Endodermal cell (in vitro differentiated cells): ENCODE data around the gene RALGPS1. TPM values are rescaled to one million over a fixed set of nuclear protein-coding genes. Genes with fewer than 3 reads are reported as not detected.

Experiments
- DNase-seq: peaks from one replicate; pipeline ENCODE4 v3.0.0-alpha.2; 2017
- H3K27ac ChIP-seq: 2 replicates; pipeline ENCODE4 v1.5.1; 2013; ENCODE audit warnings: mild to moderate bottlenecking, low read depth, low read length, moderate library complexity
- H3K27me3 ChIP-seq: 2 replicates; pipeline ENCODE4 v1.6.1; 2013; ENCODE audit warnings: mild to moderate bottlenecking, low read length, moderate library complexity; ENCODE audit not compliant: insufficient read depth, control insufficient read depth, poor library complexity, severe bottlenecking
- H3K36me3 ChIP-seq: 2 replicates; pipeline ENCODE4 v1.7.0; 2013; ENCODE audit warnings: mild to moderate bottlenecking, low read length, moderate library complexity; ENCODE audit not compliant: control insufficient read depth, insufficient read depth
- H3K4me1 ChIP-seq: one replicate; pipeline ENCODE4 v1.7.0; 2013; ENCODE audit warnings: low read length; ENCODE audit not compliant: control insufficient read depth, insufficient read depth
- H3K4me3 ChIP-seq: 2 replicates; pipeline ENCODE4 v1.5.1; 2013; ENCODE audit warnings: mild to moderate bottlenecking, low read length, moderate library complexity
- H3K9ac ChIP-seq: 2 replicates; pipeline ENCODE4 v1.6.1; 2013; ENCODE audit warnings: mild to moderate bottlenecking, low read length, moderate library complexity; ENCODE audit not compliant: poor library complexity, severe bottlenecking; ENCODE audit errors: extremely low read depth
- H3K9me3 ChIP-seq: 2 replicates; pipeline ENCODE4 v1.6.1; 2013; ENCODE audit warnings: mild to moderate bottlenecking, low read length, moderate library complexity; ENCODE audit not compliant: control insufficient read depth
- H3K27ac Mint-ChIP-seq: 2 replicates; pipeline ENCODE4 v1.8.0; 2020; ENCODE audit warnings: mixed read lengths
- H3K27me3 Mint-ChIP-seq: 2 replicates; pipeline ENCODE4 v1.8.0; 2021; ENCODE audit warnings: mild to moderate bottlenecking, mixed read lengths; ENCODE audit not compliant: insufficient read depth
- H3K36me3 Mint-ChIP-seq: 2 replicates; pipeline ENCODE4 v1.8.0; 2020; ENCODE audit warnings: low read depth, mixed read lengths
- H3K4me1 Mint-ChIP-seq: 2 replicates; pipeline ENCODE4 v1.8.0; 2020; ENCODE audit warnings: mixed read lengths
- H3K4me3 Mint-ChIP-seq: 2 replicates; pipeline ENCODE4 v1.8.0; 2020; ENCODE audit warnings: mild to moderate bottlenecking, moderate library complexity, mixed read lengths
- H3K9me3 Mint-ChIP-seq: 2 replicates; pipeline ENCODE4 v1.8.0; 2020; ENCODE audit warnings: mild to moderate bottlenecking, mixed read lengths
- CTCF ChIP-seq: fragments of 200-600 bp; sonication (generic); conservative IDR thresholded peaks from 2 replicates; pipeline ENCODE4 v1.5.0; 2021; ENCODE audit warnings: antibody characterized with exemption, mild to moderate bottlenecking
- WGBS, 2 experiments: methylation state at CpG; one replicate each; pipeline versions ENCODE4 v1.1.5 to v1.1.7; 2013; ENCODE audit warnings: missing lambda C conversion rate in 2 of 2, mixed read lengths in 1 of 2; ENCODE audit not compliant: insufficient coverage in 1 of 2, insufficient read length in 1 of 2; 5-methylcytosine and 5-hydroxymethylcytosine counted together
- total RNA-seq, 2 donors: library from RNA; stranded (reverse); fragmentation: NEBNext Ultra II Directional in 1 of 2; extraction: Animal tissue kit (Norgen Biotek cat#: 25700) in 1 of 2; gene quantifications; 2 replicates in 1 of 2; 3 replicates in 1 of 2; pipeline ENCODE4 v1.2.1, GENCODE V29; 2021

The RALGPS1 gene
- total RNA-seq, 2 donors from 2014 or later: 23.3 to 25.0 TPM

- Histone ChIP-seq H3K36me3 (no peaks in the 10 kb centered on the region), H3K4me1 (no peaks in the 10 kb centered on the region), H3K27me3 (no peaks in the 10 kb centered on the region), H3K9me3 (no peaks in the 10 kb centered on the region), H3K27ac (no peak overlapping the region), H3K9ac (no peak overlapping the region), H3K4me3 (no peak overlapping the region)
- DNase-seq: no peak
- no peaks in the 10 kb centered on the region for H3K36me3 Mint-ChIP-seq
- H3K9me3 Mint-ChIP-seq: no peaks in the 10 kb centered on the region
- no peak overlapping the region for H3K4me3 Mint-ChIP-seq
- WGBS, 2 experiments: 88 to 100% methylated on average over 1 to 3 of the region's 3 CpGs
- no peak overlapping the region for H3K27ac Mint-ChIP-seq
- peaks cover 6% of the 10 kb centered on the region for H3K4me1 Mint-ChIP-seq
- no peak for TF ChIP-seq CTCF
- peaks cover 4% of the 10 kb centered on the region for H3K27me3 Mint-ChIP-seq
Observed at GRCh38 chr9:126891676-126892075, 22.9 kb upstream of the RALGPS1 start.

GRCh38 chr9:126893079-126893478 lies 21.5 kb upstream of the RALGPS1 start:
- Mint-ChIP-seq H3K27me3 (peaks cover 4% of the 10 kb centered on the region), H3K36me3 (no peaks in the 10 kb centered on the region), H3K27ac (no peak overlapping the region), H3K4me1 (peaks cover 6% of the 10 kb centered on the region), H3K4me3 (no peak overlapping the region), H3K9me3 (no peaks in the 10 kb centered on the region)
- Histone ChIP-seq H3K9ac (no peak overlapping the region), H3K4me1 (no peaks in the 10 kb centered on the region), H3K9me3 (no peaks in the 10 kb centered on the region), H3K27ac (no peak overlapping the region), H3K27me3 (no peaks in the 10 kb centered on the region), H3K4me3 (no peak overlapping the region), H3K36me3 (no peaks in the 10 kb centered on the region)
- peak; percentile 71 for TF ChIP-seq CTCF
- 62 to 66% methylated on average over 5 of the region's 5 CpGs for WGBS, 2 experiments
- DNase-seq: no peak

GRCh38 chr9:126894052-126894603 lies 20.5 kb upstream of the RALGPS1 start:
- whole genome bisulfite sequencing, 2 experiments: 73 to 83% methylated on average over 4 of the region's 4 CpGs
- no peak overlapping the region for H3K27ac ChIP-seq
- TF ChIP-seq CTCF: peak; percentile 20
- no peaks in the 10 kb centered on the region for H3K36me3 ChIP-seq
- Mint-ChIP-seq H3K36me3 (no peaks in the 10 kb centered on the region), H3K4me1 (peaks cover 6% of the 10 kb centered on the region), H3K9me3 (no peaks in the 10 kb centered on the region), H3K27ac (no peak overlapping the region), H3K4me3 (no peak overlapping the region), H3K27me3 (peaks cover 4% of the 10 kb centered on the region)
- DNase-seq: no peak
- no peaks in the 10 kb centered on the region for H3K4me1 ChIP-seq
- H3K9me3 ChIP-seq: no peaks in the 10 kb centered on the region
- no peaks in the 10 kb centered on the region for H3K27me3 ChIP-seq
- H3K9ac ChIP-seq: no peak overlapping the region
- no peak overlapping the region for H3K4me3 ChIP-seq
